GM21515 (cell line): Measurements from ENCODE around the gene NDUFB5.
"Not testable (repeated sequence)": the region's sequence is repeated elsewhere in the genome, so short reads cannot be mapped to it uniquely, and the experiment has no call there.

Experiments used
- ATAC-seq: cut with Tn5 transposase; IDR thresholded peaks from one replicate; pipeline ENCODE4 v1.9.1; 2021; ENCODE audit not compliant: unreplicated experiment

The NDUFB5 gene

GRCh38 chr3:179630753-179631451, 26.3 kb downstream of the NDUFB5 start:
- no peak for ATAC-seq

DNA sequence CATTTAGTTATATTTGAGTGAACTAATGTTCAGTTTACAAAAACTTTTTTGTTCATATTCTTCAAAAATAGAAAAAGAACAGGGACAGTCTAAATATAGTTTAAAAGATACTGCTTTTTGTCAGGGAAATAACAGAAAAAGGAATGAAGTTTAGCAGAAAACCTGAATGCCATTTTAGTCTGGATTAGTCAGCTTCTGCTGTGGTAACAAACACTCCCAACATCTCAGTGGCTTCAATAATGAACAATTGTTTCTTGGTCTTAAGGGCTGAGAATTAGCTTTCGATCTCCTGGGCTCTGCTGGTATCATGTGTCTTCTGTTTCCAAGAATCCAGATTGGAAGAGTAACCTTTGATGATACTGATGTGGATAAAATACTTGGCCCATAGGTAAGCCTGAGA, 35.9 kb downstream of the NDUFB5 start:
- no peak for ATAC-seq

DNA sequence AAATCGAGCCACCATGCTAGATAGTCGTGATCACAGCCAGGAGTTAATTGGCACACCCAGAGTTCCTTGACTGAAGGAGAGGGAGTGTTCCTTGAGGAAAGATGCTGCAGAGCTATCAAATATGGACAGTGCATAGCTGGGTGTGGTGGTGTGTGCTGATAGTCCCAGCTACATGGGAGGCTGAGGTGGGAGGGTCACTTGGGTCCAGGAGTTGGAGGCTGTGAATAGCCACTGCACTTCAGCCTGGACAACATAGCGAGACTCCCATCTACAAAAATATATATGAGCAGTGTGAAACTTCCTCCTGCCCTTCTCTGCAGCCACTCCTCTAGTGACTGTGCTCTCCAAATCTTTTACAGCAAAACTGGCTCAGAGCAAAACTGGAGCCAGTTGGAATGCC, 38.3 kb downstream of the NDUFB5 start:
- ATAC-seq, result no peak

GRCh38 chr3:179643837-179644236, 39.2 kb downstream of the NDUFB5 start:
- ATAC-seq, result not testable (repeated sequence)

DNA sequence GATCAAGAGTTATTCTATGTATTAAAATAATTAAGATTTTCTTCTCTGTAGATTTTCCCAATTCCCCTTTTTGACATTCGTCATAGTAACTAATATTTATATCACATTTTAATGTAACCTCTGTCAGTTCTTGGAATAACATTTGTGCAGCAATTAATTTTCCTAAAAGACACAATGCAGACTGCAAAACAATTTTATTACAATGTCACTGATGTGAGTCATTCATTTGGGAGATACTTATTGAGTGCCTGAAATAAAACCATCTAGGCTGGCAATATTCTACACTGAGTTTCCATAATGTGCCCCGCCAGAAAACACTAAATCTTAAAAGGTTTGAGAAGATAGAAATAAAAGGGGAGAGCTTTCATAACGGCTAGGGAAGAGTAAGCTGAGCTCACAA, 41.6 kb downstream of the NDUFB5 start:
- ATAC-seq, result no peak

DNA sequence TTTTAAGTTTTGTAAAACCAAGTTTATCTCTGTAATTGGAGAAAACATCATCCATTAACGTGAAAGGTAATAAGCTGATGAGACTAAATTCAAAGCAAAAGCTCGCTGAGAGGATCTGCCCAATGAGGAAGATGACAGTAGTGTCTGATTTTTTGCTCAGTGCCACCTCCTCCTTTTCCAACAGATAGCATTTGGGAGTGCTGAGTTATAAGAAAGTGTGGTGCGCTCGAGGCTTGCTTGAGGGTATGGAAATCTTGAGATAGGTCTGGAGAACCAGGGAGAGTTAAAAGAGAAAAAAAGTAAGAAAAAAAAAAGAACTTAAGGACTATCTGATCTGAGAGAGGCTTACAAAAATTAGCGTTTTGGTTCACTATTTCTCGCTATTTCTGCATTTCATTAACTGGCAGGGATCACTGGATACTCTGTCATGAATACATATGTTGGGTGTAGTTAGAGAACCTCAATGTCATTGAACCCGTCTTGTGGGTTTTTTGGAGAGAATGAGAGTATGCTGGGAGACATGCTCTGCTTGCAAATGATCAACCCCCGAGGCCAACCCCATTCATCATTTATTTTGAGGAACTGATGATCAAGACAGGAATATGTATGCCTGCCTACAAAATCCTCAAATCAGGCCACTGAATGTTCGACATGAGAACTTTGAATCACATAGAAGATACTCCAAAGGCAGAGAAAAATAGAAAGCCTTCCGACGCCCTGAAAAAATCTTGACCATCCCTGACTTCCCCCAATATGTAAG, 47.3 kb downstream of the NDUFB5 start:
- ATAC-seq, result no peak

GRCh38 chr3:179652447-179653095, 48.0 kb downstream of the NDUFB5 start, which contains the start of gene USP13:
USP13 (plus strand) TSS chr3:179653040; CDS start chr3:179653226, 186 bp downstream.
- peak; percentile 58 for ATAC-seq

DNA sequence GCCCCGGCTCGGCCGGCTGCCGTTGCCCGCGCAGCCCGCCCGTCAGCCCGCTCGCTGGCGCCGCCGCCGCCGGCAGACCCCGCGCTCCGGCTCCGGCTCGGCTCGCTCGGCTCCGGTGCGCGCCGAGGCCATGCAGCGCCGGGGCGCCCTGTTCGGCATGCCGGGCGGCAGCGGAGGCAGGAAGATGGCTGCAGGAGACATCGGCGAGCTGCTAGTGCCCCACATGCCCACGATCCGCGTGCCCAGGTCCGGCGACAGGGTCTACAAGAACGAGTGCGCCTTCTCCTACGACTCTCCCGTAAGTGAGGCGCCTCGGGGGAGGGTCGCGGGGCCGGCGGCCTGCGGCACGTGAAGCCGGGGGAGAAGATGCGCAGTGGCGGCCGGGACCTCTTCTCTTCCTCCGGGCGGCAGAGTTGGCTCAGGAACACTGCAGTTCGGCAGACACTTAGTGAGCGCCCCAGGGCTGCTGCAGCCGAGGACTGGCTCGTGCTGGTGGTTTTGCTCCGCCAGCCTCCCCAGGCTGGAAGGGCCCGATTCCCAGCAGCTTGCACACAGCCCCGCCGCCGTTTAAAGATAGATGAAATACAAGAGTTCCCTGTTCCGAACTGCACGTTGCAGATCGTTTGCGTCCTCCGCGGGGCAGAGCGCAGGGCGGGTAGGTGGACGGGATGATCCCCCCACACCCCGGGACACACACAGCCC, 48.7 kb downstream of the NDUFB5 start:
- peak; percentile 69 for ATAC-seq

- ATAC-seq, result no peak
Measured at GRCh38 chr3:179655236-179655635, 50.6 kb downstream of the NDUFB5 start.

GRCh38 chr3:179658606-179659005, 54.0 kb downstream of the NDUFB5 start:
- no peak for ATAC-seq

- no peak for ATAC-seq
Measured at GRCh38 chr3:179660872-179661271, 56.3 kb downstream of the NDUFB5 start.

DNA sequence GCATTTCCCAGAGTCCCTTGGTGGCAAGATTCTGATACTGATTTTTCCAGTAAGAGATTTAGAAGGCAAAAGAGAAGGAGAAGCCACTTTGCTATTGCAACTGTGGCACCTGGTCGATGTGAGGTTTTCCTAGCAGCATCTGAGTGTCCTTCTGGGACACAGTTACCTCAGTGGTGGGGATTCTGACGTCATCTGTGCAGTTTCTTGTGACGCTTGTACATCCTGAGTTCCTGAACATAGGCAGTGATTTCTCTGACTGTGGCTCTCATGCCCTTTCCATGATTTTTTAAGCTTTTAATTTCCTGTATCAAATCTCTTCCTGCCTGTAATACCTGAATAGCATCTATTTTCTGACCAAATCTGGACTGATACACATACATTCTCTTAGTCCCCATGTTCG, 57.2 kb downstream of the NDUFB5 start:
- no peak for ATAC-seq

- no peak for ATAC-seq
Measured at GRCh38 chr3:179663093-179663492, 58.5 kb downstream of the NDUFB5 start.

GRCh38 chr3:179666030-179666429, 61.4 kb downstream of the NDUFB5 start:
- no peak for ATAC-seq

DNA sequence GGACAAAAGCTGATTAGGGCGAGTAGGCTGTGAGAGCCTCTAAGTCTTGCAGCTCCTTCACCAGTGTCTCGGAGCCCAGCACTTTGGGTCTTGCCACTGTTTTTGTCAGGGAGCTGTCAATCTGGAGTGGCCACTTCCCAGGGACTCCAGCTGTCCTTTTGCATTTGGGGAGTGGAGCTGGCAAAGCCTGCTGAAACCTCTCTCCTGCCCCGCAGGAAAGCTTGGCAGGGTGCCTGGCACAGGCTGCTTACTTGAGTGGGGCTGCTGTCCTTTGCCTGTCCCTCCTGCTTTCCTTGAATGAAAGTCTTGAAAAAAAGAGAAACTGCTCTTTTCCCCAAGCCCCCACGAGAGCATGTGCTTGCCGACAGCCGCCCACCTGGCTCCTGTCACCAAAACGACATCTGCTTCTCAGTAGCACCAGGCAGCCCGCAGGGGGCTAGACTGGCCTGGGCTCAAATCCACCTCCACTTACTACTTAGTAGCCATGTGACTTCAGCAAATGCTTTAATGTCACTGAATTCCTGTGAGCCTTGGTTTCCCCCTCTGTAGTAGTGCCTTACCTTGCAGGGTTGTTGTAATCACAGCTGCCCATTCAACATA, 61.9 kb downstream of the NDUFB5 start:
- no peak for ATAC-seq

- ATAC-seq, result no peak
Measured at GRCh38 chr3:179668429-179668828, 63.8 kb downstream of the NDUFB5 start.

DNA sequence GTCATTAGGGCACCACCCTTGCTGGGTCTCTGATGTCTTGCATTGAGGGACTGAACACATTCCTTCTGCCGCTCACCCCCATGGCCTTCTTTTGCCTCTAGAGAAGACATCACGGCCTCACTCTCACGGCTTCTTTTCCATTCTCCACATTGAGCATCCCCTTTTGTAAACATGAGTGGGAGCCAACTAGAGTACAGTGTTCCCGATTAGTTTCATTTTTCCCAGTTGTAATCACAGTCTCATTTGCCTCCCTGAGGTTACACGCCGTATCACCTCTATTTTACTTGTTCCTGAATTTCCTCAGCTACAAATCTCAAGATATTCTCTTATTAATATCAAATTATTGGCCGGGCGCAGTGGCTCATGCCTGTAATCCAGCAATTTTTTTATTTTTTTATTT, 65.7 kb downstream of the NDUFB5 start:
- no peak for ATAC-seq

DNA sequence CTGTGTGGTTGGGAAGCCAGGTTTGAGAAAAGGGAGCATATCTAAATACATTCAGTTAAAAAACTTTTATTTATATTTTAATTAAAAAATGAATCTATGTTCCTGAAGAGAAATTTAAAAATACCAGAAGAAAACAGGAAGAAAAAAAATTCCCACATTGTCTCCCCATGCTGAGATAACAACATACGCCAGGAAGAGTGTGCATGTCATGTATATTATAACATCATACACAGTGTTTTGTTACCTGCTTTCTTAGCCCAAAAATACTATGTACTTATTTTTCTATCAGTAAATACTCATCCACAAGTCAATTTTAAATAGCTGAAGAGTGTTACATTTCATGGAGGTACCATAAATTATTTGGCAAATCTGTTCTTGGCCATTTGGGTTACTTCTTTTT, 66.7 kb downstream of the NDUFB5 start:
- no peak for ATAC-seq

DNA sequence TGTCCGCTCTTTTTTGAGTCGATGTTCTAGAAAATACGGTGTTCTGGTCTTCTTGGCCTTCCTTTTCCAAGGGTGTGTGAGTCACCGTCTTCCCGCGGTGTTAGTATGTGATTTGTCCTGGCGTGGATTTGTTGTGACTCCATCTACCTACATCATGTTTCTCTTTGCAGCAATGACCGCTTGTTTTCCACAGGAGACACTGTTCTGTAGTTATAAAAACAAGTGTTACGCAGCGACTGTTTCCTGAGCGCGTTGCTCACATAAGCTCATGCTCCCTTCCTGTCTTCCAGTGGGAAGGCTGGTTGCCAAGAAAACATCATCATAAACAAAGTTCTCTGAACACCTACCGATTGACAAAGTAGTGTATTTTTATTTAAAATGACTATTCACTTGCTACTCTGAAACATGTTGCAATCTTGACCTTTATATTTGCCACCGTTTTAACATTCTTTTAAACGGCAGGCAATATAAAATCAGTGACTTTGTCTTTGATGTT, 67.2 kb downstream of the NDUFB5 start:
- ATAC-seq, result no peak

DNA sequence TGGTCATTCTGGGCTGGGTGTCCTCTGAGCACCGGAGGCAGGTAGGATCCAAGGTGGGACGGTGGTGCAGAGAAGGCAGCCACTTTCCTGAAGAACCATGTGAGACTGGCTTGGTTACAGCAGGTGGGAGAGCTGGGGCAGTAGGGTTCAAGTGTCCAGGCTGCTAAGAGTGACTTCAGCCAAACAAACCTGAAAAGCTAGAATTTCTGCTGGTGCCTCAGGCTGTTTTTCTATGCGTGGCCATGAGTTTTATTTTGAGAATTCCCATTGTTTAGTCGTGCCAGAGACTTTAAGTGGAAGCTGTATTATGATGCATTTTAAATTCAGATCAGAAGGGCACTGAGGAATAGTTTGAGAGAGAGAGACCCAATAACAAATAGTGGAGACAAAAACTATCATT, 68.3 kb downstream of the NDUFB5 start:
- ATAC-seq, result no peak

DNA sequence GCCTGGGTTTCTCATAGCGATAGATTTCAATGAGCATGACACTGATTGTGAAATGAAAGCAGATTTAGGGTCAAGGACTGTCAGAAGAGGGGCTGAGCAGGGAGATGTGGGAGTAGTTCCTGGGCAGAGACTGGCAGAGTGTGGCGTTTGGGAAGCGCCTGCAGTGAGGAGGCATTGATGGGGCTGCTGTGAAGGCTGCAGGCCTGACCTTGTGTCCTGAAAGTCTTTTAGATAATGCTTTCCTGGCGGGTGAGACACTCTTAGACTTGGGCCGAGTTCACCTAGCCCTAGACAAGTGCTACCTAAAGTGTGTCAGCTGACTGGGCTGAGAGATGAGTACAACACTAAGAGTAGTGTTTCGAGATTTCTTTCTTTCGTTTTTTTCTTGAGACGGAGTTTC, 68.9 kb downstream of the NDUFB5 start:
- ATAC-seq, result no peak
